COR-L47 (cell line): Measurements from ENCODE around the gene CEP20.

Experiments
- DNase-seq: peaks from one replicate; lab custom pipeline; 2025; lab: John Stamatoyannopoulos, UW

The CEP20 gene

DNA sequence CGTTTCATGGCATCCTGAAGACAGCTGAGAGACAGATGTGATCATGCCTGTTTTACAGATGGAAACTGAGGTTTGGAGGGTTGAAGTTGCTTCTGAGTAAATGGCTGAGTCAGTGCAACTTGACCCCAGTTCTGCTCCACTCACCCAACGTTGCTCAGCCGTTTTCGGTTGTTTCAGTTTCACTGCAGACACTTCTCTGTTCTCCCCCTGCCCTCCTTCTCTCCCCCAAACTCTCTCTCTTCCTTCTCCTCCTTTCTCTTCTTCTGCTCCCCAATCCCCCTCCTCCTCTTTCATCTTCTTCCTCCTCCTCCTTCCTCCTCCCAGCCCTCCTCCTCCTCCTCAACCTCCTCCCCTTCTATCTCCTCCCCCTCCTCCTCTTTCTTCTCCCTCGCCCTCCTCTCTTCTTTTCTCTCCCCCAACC, 9.4 kb upstream of the CEP20 start:
- no peak for DNase-seq

DNA sequence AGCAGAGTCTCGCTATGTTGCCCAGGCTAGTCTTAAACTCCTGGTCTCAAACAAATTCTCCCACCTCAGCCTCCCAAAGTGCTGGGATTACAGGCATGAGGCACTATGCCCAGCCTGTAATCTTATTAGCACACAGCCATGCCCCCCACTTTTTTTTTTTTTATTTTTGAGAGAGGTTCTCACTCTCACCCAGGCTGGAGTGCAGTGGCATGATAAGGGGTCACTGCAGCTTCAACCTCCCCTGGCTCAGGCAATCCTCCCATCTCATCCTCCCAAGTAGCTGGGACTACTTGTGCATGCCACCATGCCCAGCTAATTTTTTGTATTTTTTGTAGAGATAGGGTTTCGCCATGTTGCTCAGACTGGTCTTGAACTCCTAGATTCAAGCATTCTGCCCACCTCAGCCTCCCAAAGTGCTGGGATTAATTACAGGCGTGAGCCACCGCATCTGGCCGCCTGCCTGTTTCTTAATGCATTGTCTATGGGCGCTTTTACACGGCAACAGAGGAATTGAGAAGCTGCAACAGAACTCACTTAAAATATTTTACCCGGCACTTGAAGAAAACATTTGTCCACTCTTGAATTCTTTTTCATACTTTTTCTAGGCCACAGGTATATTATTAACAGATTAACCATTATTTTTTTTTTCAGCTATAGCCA, 8.8 kb upstream of the CEP20 start:
- no peak for DNase-seq

DNA sequence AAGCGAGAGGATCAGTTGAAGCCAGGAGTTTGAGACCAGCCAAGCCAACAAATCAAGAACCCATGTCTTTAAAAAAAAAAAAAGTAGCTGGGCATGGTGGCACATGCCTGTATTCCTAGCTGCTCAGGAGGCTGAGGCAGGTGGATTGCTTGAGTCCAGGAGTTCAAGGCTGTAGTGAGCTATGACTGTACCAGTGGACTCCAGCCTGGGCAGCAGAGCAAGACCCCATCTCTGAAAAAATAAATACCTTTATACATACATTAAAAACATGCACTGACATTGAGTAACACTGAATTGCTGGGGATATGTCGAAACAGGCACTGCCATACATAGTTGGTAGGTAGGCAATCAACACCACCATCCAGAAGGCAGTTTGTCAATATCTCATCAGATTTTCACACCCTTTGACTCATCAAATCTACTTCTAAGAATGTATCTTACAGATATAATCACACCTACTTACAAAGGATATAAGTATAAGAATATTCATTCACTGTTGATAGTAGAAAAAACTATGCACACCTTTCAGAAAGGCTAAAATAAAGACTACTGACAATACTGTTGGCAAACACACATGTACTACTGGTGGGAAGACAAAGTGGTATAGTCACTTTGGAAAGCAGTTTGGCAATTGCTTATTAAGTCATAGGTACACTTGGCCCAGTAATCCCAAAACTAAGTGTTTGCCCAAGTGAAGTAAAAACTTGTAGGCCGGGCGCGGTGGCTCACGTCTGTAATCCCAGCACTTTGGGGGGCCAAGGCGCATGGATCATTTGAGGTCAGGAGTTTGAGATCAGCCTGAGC, 6.4 kb upstream of the CEP20 start:
- no peak for DNase-seq

DNA sequence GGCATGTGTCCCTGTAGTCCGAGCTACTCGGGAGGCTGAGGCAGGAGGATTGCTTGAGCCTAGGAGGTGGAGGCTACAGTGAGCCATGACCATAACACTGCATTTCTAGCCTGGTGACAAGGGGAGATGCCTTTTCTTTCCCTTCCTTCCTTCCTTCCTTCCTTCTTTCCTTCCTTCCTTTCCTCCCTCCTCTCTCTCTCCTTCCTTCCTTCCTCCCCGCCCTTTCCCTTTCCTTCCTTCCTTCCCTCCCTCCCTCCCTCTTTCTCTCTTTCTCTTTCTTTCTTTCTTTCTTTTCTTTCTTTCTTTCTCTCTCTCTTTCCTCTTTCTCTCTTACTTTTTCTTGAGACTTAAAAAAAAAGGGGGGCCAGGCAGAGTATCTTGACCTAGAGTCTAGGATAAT, 3.1 kb upstream of the CEP20 start:
- no peak for DNase-seq

DNA sequence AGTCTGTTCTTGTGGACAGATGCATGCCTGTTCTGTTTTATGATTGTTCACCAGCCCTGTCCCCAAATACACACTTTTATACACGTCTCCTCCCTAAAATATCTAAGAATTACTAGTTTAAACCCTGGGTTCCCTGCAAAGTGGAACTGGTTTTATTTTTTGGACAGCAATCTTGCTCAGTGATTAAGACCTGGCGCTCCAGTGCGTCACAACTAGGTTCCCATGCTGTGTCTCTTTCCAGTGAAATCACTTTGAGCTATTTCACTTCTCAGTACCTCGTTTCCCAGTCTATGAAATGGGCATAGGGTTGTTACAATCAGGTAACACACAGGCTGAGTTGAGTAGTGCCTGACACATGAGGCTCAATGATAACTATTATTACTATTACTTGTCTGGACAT, 1.1 kb downstream of the CEP20 start:
- no peak for DNase-seq

DNA sequence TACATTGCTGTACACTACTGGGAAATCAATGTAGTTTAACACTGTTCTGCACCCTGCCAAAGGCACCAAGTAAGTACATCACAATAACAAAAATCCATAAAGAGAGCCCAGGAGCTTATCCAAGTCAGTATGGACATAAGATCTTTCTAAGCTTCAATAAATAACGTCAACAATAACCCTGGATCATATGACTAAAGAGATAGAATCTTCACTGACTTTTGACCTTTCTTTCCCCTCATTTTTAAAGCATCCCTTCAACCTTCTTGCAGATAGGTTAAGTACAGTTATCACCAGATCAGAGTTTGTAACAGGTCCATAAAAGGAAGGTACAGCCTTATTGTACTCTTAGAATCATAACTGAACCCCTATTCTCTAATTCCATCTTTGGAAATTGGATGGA, 2.3 kb downstream of the CEP20 start:
- DNase-seq: no peak

DNA sequence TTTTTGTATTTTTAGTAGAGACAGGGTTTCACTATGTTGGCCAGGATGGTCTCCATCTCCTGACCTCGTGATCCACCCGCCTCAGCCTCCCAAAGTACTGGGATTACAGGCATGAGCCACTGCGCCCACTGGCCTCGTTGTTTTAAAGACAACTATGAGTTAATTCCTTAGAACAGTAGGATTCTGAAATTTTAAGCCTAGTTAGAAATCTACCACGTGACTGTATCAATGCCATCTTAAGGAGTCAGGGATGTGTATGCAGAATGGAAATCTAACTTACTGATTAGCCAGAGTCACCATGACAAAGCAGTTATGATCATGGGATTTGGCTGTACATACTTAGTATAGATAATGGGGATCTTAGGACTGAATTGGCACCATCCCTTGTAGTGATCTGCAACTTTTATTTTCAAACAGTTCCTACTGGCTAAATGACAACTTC, 2.8 kb downstream of the CEP20 start:
- DNase-seq: no peak

DNA sequence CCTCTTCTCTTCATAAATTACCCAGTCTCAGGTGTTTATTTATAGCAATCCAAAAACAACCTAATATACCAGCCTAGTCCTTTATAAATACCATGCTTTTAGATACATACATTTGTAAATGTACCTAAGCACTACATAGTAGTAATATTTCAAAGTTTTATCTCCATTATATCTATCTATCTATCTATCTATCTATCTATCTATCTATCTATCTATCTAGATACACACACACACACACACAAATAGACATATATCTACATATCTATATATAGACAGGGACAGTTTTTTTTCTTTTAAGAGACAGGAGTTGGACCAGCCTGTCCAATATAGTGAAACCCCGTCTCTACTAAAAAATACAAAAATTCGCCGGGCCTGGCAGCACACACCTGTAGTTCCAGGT, 5.8 kb downstream of the CEP20 start:
- no peak for DNase-seq

DNA sequence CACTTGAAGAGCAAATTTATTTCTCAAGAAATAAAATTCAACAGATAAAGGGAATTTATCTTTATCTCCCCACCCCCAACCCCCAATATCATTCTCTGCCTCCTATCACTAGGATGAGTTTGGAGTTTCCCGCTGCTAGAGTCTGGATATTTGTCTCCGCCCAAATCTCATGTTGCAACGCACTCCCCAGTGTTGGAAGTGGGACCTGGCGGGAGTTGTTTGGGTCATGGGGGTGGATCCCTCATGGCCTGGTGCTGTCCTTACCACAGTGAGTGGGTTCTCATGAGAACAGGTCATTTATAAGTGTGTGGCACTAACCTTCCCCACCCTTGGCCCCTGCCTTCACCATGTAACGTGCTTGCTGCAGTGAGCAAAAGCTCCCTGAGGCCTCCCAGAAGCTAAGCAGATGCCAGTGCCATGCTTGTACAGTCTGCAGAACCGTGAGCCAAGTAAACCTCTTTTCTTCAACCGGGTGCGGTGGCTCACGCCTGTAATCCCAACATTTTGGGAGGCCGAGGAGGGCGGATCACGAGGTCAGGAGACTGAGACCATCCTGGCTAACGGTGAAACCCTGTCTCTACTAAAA, 6.5 kb downstream of the CEP20 start:
- no peak for DNase-seq

DNA sequence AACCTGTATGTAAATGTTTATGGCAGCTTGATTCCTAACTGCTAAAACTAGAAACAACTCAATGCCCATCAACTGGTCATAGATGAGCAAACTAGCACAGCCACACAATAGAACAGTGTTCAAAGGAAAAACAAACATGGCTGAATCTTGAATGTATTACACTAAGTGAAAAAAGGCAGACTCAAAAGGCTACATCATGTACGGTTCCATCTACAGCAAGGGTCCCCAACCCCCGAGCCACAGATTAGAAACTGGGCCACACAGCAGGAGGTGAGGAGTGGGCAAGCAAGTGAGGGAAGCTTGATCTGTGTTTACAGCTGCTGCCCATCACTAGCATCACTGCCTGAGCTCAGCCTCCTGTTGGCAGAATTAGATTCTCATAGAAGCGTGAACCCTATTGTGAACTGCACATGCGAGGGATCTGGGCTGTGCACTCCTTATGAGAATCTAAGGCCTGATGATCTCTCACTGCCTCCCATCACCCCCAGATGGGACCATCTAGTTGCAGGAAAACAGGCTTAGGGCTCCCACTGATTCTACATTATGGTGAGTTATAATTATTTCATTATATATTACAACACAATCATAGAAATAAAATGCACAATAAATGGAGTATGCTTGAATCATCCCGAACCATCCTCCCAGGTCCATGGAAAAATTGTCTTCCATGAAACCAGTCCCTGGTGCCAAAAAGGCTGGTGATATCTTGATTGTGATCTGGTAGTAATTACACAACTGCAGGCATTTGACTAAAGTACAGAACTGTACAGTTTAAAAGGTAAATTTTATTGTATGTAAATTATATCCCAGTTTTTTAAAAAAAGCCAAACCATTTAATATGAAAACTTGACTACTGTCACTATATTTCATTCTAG, 7.7 kb downstream of the CEP20 start:
- no peak for DNase-seq

DNA sequence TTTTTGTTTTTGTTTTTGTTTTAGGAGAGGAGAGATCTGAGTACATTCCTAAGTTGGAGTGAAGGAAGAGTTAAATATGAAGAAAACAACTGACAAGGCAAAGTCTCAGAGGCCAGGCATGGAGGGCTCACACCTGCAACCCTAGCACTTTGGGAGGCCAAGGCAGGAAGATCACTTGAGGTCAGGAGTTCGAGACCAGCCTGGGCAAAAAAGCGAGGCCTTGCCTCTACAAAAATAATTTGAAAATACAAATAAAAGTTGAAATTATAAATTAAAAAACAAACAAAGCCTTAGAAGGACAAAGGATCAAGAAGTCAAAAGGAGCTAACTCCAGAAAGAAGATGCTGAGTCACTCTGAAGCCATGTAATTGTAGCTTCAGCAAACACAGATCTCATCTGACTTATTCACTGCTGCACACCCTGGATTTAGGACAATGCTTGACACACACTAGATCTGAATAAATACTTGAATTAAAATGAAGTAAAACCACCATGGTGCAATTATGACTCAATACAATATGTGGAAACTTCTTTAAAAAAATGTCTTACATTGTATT, 9.1 kb downstream of the CEP20 start:
- no peak for DNase-seq

DNA sequence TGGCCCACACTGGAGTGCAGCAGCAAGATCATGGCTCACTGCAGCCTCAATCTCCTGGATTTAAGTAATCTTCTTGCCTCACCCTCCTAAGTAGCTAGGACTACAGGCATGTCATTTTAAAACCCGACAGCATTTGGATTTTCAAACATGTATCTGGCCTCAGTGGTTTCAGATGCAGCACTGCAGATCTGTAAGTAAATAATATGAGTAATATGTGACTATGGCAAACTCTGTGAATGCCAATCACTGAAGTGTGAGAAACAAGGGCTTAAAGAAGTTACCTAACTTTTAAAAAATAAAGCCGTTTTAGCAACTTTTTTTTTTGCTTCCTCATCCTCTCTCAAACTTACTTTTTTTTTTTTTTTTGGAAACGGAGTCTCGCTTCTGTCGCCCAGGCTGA, 11.9 kb downstream of the CEP20 start:
- DNase-seq: no peak

DNA sequence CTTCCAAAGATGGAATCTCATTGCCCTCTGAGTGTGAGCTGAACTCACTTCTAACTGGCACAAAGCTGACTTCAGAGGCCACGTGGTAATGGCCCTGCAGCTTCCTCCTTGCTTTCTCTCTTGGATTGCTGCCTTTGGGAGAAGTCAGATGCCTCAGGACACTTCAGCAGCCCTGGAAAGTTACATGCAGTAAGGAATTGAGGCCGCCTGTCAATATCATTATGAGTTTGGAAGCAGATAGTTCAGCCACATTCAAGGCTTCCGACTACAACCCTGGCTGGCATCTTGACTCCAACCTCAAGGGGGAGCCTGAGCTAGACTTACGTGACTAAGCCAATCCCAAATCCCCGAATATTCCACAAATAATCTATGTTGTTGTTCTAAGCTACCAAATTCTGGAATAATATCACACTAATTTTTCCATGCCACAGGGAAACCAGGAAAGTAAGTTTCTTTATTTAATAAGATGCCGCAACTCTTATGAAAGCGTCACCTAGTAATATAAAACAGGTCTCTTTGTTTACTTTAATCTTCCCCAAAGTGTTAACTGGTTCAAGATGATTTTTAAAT, 13.6 kb downstream of the CEP20 start:
- DNase-seq: no peak

DNA sequence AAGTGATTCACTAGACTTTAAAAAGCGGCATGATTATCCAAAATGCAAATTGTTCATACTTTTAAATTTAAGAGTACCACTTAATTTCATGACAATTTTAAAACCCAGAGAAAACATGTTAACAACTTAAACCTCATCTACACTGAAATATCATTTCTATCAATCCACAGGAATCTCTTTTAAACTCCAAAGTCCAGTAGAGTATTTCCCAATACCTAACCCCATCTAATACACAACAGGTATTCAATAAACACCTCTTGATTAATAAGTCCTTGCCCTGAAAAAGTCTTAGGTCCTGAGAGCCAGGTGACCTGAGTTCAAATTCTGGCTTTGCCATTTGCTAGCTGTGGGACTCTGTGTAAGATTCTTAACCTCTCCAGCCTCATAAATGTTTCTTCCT, 14.7 kb downstream of the CEP20 start:
- DNase-seq: no peak

DNA sequence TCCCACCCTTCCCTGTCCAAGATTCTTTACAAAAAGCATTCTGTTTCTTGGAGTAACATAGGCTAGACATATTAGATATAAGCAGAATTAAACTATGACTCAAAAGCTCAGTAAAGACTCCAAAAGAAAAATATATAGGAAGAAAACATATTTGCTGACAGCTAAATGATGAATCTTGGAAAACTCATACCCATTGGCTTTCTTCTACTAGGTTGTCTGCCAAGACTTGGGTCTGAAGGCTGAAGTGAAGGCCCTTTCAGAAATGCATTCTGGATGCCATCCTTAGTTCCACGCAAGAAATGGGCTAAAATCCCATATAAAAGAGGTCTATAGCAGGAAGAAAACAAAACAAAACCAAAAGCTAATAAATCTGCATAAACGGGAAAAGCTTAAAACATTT, 15.1 kb downstream of the CEP20 start:
- no peak for DNase-seq

DNA sequence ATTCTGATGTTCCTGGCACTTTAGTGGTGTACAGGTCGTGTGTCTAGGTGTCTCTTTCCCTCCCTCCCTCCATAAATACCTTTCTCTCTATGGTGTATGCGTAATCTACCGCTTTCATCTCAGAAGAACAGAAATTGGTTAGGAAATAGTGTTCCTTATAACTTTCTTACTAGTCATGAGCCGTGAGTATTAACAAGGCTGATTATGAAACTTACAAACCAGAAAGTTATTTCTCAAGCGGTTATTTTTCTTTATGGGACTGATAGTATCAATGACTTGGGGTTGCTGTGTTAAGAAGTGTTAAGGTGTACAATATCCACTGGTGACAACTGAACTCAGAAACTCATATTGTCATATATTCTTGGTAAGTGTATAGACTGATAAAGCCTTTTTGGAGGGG, 18.4 kb downstream of the CEP20 start:
- DNase-seq: no peak

DNA sequence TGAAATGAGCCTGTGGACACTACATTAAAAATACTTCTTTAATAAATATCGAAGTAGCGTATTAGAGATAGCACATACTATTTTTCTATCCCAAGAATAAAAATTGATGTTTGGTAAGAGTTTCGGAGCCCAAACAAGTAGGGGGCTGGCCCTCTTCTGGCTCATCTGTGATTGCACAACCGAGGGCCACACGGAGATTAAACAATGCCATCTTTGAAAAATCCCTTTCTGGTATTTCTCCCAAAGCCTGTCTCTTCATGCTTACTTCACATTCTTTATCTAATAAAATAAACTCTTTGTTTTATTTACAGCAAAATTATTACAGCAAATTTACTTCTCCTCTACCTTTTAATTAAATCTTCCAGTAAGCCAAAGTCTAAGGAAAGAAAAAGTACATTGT, 22.0 kb downstream of the CEP20 start:
- no peak for DNase-seq

DNA sequence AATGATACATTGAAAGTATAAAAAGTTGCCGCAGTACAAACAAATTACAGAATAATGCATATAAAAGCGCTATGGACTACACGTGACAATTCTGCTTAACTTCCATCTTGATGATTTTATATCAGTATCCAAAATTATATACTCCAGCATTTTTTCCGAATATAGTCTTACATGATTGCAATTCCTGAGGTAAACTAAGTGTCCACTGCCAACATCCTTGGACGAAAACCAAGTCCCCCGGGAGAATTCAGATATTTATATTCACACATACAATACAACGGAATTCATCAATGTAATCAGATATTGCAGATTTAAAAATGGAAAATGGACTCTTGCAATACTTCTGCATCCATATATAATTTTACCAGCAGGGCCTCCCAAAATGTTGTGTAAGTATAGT, 22.7 kb downstream of the CEP20 start:
- DNase-seq: no peak

DNA sequence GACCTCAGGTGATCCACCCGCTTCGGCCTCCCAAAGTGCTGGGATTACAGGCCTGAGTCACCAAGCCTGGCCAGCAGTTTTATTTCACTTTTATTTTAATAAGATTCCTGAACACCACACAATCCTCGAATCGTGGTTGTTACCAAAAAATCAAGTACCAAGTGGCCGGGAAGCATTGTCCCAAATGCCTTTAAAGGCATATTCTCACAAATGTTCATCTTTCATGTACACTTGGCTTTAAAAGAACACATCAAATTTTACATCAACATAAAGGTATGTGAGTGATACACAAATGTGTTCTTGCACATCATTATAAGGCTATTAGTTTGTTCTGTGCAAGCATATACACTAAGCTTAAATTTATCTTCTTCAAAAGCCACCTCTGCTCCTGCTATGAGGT, 23.5 kb downstream of the CEP20 start:
- no peak for DNase-seq

DNA sequence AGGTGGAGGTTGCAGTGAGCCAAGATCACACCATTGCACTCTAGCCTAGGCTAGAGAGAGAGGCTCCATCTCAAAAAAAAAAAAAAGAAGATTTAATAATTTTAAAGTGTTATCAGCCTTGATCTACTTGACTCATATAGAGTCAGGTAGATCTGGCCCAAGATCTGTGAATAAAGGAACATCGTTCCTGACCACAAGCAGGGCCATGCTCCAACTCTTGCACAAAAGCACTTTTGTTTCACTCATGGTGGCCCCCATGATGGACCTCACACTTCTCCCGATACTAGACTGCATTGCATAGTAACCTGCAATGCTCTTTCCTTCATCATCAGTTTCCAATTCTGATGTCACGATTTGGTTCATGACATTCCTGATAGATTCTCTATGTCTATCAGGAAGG, 26.4 kb downstream of the CEP20 start:
- no peak for DNase-seq

DNA sequence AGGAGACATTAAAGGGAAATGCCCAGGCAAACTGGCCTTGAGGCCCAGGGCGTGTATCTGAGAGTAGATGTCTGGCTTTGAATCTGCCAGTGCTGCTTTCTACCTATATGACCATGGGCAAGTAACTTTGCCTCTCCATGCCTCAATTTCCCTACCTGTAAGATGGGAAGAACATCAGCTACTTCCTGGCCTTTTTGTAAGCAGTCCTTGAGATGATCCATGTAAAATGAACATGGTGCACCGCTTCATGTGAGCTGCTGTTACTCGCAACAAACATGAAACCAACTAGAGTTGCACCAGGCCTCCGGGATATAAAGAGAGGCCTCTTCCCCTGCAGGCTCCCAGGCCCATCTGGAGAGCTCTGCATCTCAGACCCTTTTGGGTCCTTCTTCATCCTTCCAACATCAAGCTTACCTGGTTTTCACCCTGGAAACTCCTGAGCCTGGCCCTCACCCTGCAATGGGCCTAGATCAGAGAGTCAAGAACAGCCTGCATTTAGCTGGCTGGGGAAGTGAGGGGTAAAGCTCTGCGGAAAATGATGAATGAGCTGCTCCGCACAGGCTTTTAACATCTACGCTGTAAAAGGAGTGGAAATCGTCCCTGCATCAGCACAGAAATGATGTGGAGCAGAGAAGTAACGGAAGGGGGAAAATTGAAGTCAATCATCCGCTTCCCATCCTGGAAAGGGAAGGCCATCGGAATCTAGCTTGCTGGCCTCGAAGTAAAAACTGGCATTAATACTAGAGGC, 29.3 kb downstream of the CEP20 start:
- DNase-seq: no peak
